Measurements from ENCODE around the gene SLC5A1.

The SLC5A1 gene

GRCh38 chr22:32052244-32052643 lies 9.2 kb downstream of the SLC5A1 start:
- DNase-seq, result no peak

- DNase-seq, result no peak
Observed at GRCh38 chr22:32052936-32053791, 10.1 kb downstream of the SLC5A1 start.

DNA sequence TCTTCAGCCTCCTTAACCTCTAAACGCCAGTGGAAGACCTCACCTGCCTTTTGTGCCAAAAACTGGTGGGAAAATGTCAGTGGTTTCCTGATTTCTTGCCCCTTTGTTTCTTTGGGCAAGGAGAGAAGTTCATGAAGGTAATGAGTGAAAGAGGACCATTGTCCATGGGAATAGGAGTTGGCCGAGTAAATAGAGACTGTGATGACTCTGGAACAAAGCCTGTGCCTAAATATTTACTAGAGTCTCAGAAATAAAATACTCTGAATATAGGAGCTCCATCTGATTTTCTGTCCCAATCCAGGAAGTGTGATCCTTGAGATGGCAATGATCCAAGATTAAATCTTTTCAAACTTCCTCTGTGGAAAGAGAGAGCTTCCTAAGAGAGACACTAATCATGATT lies 12.0 kb downstream of the SLC5A1 start:
- no peak for DNase-seq

DNA sequence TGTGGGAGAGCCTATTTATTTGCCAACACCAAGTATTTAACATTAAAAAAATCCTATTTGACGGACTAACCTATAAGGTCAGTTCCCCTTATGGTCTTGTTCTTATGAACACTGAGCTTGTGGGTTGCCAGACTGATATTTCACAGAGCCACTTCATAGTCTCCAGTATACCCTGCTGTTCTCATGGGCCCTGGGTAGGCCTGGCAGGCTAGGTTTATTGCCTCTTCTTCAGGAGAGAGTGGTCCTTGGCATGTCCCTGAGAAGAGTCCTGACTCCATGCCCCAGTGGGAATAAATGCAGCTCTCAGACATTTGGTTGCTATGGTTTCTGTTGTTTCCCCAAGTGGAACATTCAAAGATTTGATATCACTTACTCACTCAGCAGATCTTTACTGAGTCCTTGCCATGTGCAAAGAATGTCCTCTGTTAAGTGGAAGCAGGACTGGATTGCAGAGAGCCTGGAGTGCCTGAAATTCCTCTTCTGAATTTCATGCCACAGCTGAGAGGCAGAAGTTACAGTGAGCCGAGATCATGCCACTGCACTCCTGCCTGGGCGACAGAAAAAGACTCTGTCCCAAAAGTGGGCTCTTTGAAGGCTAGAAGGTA lies 15.7 kb downstream of the SLC5A1 start:
- no peak for DNase-seq

- DNase-seq, result no peak
Observed at GRCh38 chr22:32059426-32059825, 16.4 kb downstream of the SLC5A1 start.

DNA sequence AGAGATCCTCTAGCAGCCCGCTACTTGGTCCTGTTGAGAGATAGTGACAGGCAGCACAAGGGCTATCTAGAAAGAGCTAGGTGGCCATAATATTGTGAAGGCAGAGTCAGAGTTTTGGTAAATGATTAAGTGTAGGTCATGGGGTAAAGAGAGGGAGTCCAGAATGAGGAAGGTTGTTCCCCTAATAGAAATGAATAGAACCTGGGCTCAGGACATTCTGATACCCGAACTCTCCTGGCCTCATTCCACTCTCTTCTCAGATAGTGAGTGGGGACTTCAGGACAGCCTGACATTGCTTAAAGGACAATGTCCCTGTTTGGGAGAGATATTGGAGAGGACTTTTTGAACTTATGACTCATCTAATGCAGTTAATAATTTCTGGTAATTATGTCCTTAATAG lies 20.6 kb downstream of the SLC5A1 start:
- DNase-seq, result no peak

DNA sequence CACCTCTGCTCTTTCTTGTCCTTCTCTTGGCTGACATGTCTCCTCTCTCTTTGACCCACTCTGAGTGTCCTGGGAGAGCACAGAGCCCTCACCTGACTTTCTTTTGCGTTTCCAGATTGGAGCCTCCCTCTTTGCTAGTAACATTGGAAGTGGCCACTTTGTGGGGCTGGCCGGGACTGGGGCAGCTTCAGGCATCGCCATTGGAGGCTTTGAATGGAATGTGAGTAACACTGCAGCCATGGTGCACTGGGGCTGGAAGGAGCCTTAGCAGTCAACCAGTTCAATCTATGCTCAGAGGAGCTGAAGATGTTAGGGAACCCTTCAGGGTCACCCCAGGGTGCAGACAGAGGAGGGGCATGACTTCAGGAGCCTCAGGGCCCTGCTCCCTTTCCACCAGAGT lies 23.8 kb downstream of the SLC5A1 start:
- DNase-seq, result no peak

DNA sequence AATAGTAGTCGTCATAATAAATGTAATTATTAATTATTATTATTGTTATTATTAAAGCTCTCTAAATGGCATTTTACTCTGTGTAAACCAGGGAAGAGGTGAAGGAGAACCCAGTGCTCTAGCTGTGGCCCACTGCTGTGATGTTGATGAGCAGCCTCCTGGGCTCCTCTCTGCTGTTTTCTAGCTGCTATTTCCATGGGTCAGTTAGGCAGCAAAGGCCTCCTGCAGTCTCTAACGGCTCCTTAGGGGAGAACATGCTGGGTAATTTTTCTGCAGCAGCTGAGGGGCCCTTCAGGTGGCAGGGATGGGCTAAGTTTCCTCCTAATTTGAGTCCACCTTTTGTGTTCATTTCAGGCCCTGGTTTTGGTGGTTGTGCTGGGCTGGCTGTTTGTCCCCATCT lies 24.6 kb downstream of the SLC5A1 start:
- no peak for DNase-seq

DNA sequence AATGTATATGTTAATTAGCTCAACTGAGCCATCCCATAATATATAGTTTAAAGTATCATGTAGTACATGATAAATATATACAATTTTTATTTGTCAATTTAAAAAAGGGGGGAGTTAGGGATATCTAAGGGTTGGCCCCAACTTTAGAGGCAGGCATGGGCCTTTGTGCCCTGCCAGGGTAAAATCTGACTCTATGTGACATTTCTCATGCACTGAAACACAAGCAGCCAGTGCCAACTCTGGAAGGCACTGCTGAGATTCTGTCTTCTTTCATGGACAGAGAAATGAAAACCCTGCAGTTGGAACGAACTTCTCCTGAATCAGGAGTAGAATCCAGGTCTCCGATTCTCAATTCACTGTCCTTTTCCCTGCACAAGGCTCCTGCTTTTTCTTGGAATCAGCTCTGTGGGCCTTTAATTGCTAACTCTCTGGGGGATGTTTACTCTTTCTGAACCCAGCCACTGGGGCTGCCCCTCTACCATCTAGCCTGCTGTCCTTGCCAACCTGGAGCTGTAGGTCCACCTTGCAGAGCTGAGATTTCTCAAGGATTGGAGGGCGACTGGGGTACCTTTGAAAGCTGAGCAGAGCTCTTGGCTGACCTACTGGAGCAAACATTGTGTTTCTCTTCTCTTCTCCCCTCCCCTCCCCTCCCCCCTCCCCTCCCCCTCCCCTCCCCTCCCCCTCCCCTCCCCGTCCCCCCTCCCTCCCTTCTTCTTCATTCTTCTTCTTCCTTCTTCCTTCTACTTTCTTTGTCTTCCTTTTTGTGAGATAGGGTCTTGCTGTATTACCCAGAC lies 26.7 kb downstream of the SLC5A1 start:
- DNase-seq, result no peak

DNA sequence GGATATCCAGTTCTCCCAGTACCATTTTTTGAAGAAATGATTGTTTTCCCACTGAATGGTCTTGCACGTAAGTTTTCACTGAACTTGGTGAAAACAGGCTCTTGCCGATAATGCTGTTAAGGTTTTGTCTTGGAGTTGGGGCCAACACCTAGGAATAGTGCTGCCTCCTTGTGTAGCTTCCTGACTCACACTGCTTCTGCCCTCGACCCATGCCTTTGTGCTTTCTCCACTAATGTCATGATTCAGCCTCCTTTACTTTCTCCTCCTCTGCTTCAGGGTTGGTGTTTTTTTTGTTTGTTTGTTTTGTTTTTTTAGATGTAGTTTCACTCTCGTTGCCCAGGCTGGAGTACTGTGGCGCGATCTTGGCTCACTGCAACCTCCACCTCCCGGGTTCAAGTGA lies 30.2 kb downstream of the SLC5A1 start:
- no peak for DNase-seq

DNA sequence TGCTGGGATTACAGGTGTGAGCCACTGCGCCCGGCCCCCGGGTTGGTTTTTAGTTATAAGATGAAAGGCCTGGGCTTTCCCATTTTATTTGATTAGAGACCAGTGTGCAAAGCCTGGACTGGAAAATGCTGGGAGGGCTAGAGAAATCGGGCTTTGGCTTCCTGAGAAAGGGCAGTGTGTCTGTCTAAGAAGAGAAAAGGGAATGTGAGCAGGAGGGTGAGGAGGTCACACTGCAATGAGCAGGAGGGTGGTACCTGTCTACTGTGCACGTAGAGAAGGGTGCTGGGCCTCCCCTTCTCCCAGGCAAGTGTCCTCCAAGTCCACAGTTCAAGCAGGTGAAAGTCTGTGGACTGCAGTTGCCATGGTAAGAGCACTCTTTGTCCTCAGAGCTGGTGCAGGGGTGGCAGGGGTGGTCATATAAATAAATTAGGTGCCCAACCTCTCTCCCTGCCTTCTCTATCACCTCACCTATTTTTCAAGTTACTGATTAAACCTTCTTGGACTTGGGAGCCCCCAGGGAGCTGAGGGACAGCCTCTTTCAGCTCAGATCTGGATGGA lies 30.8 kb downstream of the SLC5A1 start:
- DNase-seq, result no peak

DNA sequence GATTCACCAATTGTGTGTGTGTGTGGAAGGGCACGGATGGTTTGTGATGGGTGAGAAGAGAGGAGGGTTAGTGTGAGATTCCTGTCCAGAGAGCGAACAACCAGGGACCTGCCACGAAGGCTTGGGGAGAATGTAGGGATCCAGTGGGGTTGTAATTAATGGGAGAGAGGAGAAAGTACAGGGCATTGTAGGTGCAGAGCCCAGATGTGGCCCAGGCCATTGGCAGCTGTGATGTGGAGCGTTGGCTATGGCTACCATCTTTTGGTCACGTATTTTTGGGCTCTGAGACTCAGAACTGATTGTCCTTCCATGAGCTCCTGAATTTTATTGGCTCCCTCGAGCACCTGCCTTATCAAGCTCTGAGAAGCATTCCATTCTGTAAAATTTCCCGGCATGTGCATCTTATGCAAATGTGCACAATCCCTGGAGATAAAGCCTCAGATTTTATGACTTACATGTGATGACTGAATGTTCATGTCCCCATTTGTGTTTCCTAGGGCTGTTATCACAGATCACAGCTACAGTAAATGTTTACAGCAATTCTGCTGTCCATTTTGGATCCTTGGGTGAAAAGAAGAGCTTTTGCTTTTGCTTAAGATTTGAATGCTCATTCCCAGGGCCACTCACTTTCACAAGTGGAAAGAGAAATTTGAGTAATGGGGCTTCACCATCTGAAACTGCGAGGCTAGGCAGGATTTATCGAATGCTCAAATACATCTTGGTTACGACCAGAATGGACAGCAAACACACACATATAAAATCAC lies 33.1 kb downstream of the SLC5A1 start:
- DNase-seq, result no peak

GRCh38 chr22:32076761-32077084 lies 33.7 kb downstream of the SLC5A1 start:
- DNase-seq, result no peak

- no peak for DNase-seq
Observed at GRCh38 chr22:32077151-32077550, 34.1 kb downstream of the SLC5A1 start.

DNA sequence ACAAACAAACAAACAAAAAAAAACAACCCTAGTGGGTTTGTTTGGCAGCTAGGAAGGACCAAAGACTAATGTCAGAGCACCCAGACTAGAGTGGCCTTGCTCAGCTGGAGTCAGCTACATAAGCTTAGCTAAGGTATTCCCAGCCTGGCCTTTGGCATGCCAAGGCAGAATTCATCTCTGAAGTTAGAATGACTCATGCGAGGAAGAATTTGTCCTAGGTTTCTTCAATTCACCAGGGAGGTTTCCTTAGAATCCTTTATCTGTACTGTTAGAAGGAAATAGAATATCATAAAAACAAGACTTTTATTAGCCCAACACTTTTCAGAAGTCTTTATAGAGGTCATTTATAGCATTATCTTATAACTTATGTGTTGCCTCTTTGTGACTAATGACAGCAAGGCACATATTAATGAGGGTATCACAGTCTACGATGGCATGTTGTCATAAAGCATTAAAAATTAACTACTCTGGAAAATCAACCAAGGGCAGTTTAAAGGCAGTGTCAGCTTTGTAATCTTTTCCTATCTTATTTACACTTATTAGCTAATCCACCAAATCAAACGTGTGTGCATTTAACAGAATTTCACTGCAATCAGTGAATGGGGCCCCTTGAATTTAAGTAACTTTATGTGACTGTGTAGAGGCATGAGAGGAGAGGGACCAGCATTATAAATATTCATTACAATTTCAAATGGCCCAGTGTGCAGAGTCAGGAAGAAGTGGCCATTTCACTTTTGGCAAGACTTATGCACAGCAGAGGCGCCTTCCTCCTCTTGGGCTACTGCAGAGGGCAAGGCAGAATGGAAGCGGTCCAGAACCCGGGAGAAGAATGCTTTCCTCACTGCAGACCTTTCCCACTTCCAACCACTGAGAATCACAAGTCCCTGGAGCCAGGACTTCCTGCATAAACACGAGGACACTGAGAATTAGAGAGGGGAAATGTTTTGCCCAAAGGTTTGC lies 36.3 kb downstream of the SLC5A1 start:
- DNase-seq, result no peak

DNA sequence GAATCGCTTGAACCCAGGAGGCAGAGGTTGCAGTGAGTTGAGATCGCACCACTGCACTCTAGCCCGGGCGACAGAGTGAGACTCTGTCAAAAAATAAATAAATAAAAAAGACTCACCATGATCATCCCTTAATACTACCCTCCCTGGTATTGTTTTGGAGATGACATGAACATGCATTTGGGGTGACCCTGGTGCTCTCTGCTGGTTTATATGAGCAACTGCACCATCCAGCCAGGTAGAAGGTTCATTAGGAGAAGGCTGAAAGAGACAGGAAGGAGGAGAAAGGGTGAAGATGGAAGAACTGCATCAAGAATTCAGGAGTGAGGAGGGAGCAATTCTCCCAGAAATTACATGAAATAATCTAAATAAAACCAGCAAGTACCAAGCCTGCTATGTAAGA lies 37.8 kb downstream of the SLC5A1 start:
- DNase-seq, result no peak

DNA sequence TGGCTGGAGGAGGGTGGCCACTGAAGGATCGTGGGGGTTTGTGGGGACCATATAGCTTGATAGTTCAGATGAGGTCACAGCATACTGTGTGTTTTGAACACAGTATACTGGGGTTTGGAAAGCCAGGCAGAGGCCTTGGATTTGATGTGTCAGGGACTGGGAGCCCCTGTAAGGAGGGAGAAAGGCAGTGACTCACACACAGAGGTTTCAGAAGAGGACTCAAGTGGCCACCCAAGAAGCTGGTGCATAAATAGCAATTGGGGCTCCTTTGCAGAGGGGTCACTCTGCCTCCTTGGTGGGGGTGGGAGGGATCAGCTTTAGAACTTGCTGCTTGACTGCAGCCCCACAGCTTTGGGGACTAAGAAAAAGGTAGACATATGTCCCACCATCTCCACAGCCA lies 39.3 kb downstream of the SLC5A1 start:
- no peak for DNase-seq

GRCh38 chr22:32083000-32083399 lies 39.9 kb downstream of the SLC5A1 start:
- no peak for DNase-seq

DNA sequence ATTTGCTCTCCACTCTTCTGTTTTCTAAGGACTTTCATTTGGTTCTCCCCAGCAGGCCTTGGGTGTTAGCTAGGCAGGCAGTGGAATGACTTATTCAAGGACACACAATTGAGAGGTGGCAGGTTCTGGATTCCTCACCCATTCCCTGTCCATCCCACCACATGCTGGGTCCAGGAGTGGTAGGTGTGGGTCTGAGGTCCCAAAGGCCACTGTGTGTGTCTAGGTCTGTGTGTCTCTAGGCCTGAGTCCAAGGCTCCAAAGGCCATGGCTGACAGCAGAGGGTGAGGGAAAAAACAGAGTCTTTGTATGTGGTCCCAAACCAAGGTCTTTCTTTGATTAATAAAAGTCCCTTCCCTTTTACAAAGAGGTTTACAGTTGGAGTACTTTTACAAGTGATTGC lies 40.8 kb downstream of the SLC5A1 start:
- DNase-seq, result no peak

DNA sequence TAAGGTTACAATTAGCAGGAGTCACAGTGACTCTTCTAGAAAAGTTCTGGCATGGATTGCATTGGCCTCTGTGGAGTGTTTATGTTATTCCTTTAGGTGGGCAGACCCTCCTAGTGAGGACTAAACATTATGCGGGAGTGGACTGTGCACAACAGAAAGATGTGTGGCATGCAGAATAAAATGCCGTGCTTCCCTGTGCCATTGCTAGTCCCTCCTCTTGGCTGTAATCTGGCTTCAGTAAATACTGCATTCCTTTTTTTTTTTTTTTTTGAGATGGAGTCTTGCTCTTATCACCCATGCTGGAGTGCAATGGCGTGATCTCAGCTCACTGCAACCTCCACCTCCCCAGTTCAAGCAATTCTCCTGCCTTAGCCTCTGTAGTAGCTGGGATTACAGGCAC lies 45.0 kb downstream of the SLC5A1 start:
- DNase-seq, result no peak

DNA sequence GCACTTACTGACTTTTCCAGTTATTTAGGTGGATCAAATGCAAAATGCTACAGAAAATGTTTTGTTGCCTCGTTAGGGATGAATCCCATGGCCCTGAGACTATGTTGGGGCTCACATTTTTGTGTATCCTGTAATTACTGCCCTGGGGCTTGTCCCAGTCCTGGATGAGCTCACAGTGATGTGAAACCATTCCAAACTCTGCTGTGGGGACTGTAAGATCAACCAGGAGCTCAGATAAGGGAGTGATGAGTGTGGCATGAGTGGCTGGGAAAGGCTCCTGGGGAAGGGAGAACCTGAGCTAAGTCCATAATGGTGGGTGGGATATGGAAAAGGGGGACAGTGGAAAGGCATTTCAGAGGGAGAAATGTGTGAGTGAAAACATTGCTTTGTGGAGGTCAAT lies 54.0 kb downstream of the SLC5A1 start:
- DNase-seq, result no peak
